GM21529 (cell line): Measurements from ENCODE around the gene PEAR1.

Experiments
- ATAC-seq: cut with Tn5 transposase; IDR thresholded peaks from one replicate; pipeline ENCODE4 v1.9.1; 2021; ENCODE audit not compliant: unreplicated experiment

The PEAR1 gene

DNA sequence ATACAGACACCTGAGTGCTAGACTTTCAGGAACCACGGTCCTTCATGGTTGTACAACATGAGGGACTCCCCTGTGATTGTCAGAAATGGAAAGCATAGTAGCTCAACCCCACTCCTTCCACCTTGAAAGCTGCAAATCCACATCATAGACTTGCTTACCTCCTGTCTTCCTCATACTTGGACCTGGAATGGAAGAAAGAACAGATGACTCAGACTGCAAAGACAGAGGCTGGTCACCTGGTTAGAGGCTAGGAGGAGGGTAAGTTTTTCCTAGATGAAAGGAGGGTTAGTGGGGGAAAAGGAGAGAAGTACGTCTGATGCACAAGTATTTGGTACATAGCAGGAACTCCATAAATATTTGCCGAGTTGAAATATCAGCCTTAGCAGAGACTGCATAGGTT, 64.1 kb downstream of the PEAR1 start:
- ATAC-seq, result no peak

DNA sequence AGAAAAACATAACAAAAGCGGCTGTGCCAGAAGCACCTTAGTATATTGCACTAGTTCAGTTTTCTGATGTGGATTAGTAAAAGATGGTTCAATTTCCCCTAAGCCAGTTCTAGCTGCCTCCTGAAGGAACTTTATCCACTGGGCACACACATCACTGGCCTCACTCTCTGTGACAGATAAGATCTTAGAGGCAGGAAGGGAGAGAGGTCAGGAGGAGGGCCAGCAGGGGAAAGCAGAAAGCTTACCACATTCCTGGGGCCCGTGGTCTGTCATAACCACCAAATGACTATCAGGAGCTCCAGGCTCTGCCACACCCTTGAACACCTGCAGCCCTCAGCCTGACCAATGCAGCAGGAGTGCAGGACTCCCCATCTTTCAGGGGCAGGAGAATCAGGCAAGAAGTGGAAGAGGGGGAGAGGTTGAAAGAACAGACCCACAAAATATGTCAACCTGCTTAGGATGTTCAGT, 64.8 kb downstream of the PEAR1 start:
- ATAC-seq, result no peak

GRCh38 chr1:156959414-156959813, 65.9 kb downstream of the PEAR1 start:
- no peak for ATAC-seq

DNA sequence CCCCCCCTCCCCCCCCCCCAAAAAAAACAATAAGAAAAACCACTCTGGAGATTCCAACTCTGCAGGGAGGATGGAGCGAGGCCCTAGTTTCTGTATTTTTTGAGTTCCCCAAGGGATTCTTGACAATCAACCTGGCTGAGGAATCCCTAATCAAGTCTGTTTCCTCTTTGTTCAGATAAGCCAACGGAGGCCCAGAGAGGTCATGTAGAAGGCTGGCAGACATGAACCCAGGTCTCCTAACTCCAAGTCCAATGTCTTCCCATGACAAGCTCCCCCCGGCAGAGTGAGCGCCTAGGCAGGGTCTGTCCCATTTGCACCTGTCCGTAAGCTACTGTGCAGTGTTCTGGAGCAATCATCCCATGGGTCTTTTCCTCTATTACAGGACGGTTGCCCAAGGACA, 66.4 kb downstream of the PEAR1 start:
- no peak for ATAC-seq

DNA sequence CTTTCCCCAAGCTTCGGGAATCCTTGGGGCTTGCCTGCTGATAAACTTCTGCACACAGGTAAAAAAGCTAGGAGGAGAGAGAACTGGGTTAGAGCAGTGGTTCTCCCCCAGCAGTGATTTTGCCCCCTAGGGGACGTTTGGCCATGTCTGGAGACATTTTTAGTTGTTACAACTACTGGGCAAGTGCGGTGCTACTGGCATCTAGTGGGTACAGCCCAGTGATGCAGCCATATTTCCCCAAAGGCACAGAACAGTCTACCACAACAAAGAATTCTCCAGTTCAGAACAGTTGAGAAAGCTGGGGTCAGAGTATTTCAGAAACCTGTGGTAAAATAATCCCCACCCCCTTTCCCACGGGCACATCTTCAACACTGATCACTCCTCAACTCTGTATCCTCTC, 68.2 kb downstream of the PEAR1 start:
- no peak for ATAC-seq

DNA sequence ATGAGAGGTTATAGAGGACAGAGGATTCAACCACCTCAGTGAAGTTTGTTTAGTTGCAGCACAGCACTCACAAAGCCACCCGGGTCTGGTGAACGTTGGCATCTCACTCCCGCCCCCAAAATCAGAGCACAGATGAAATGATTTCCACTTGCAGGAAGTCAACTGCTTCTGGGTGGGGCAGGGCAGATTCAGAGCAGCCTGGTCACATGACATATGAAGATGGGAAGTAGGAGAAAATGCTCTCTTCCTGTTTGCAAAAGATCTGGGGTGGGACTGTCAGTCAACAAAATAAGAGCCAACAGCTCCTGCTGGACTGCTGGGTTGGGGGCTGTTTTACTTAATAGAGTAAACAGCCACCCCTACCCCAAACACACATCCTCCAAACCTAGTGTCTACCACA, 70.1 kb downstream of the PEAR1 start:
- ATAC-seq, result no peak

DNA sequence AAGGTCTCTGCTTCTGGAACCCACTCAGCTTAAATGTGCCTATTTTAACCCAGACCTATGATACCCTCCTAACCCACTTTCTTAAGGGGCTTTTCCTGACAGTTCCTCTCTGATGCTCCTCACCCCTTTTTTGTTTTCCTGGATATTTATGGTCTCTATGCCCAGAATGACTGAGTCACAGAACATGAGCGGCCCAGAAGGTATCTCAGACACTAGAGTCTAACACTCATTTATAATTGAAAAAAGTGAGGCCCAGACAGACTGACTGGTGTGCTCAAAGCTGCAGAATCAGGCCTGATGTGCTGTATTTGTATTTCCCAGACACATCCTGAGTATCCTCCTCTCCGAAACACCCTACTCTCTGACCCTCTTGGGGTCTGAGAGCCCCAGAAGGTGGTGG, 70.9 kb downstream of the PEAR1 start:
- ATAC-seq, result no peak
